CD8-positive, alpha-beta memory T cell (primary cell): ENCODE results near the gene GDPD3. TPM values are rescaled to one million over a fixed set of nuclear protein-coding genes. Genes with fewer than 3 reads are reported as not detected.
A peak's percentile ranks its signal among the peaks of the same experiment; 100 is the strongest.

Source experiments
- CTCF ChIA-PET: fragments of 350-600 bp; sonication (Branson Sonifier 250); formaldehyde crosslinking; loops from one replicate; lab custom pipeline; 2021; ENCODE audit warnings: antibody characterized with exemption; lab: Charles Lee
- POLR2A ChIA-PET: fragments of 350-600 bp; sonication (Branson Sonifier 250); formaldehyde crosslinking; loops from one replicate; lab custom pipeline; 2021; ENCODE audit warnings: antibody characterized with exemption; lab: Charles Lee
- DNase-seq, 5 donors: peaks; one replicate each; pipeline versions ENCODE4 v3.0.0 to v3.0.0-alpha.2; 2020 to 2022; ENCODE audit warnings: mixed read lengths in 1 of 5
- H3K27ac ChIP-seq: one replicate; pipeline ENCODE4 v1.7.0; 2013; ENCODE audit warnings: low read depth, mild to moderate bottlenecking, low read length, moderate library complexity
- H3K27me3 ChIP-seq: 2 replicates; pipeline ENCODE4 v1.7.0; 2013; ENCODE audit warnings: low read length, mild to moderate bottlenecking; ENCODE audit not compliant: insufficient read depth, poor library complexity, severe bottlenecking
- H3K36me3 ChIP-seq: 2 replicates; pipeline ENCODE4 v1.7.0; 2013; ENCODE audit warnings: mild to moderate bottlenecking, low read length, moderate library complexity; ENCODE audit not compliant: insufficient read depth
- H3K4me1 ChIP-seq: 2 replicates; pipeline ENCODE4 v1.7.0; 2013; ENCODE audit warnings: mild to moderate bottlenecking, low read length, moderate library complexity; ENCODE audit not compliant: insufficient read depth
- H3K4me3 ChIP-seq: 2 replicates; pipeline ENCODE4 v1.7.0; 2013; ENCODE audit warnings: mild to moderate bottlenecking, low read length
- H3K9me3 ChIP-seq: 2 replicates; pipeline ENCODE4 v1.7.0; 2013; ENCODE audit warnings: mild to moderate bottlenecking, low read length
- H3K27ac Mint-ChIP-seq, 8 donors: one replicate each; pipeline ENCODE4 v1.8.0; 2020 to 2021; ENCODE audit warnings: mixed read lengths in 8 of 8, mild to moderate bottlenecking in 6 of 8, inconsistent platforms in 3 of 8, moderate library complexity in 3 of 8
- H3K27me3 Mint-ChIP-seq, 2 donors: one replicate each; pipeline ENCODE4 v1.8.0; 2020 to 2021; ENCODE audit warnings: mixed read lengths in 2 of 2, mild to moderate bottlenecking in 1 of 2, moderate library complexity in 1 of 2
- H3K36me3 Mint-ChIP-seq, 3 donors: one replicate each; pipeline ENCODE4 v1.8.0; 2020 to 2021; ENCODE audit warnings: mixed read lengths in 3 of 3, inconsistent platforms in 1 of 3, mild to moderate bottlenecking in 1 of 3
- H3K4me1 Mint-ChIP-seq, 3 donors: one replicate each; pipeline ENCODE4 v1.8.0; 2020 to 2021; ENCODE audit warnings: mixed read lengths in 3 of 3, inconsistent platforms in 1 of 3, mild to moderate bottlenecking in 1 of 3
- H3K4me3 Mint-ChIP-seq, 7 donors: one replicate each; pipeline ENCODE4 v1.8.0; 2020 to 2021; ENCODE audit warnings: mixed read lengths in 7 of 7, mild to moderate bottlenecking in 6 of 7, moderate library complexity in 4 of 7, inconsistent platforms in 2 of 7
- H3K9me3 Mint-ChIP-seq, 5 donors: one replicate each; pipeline ENCODE4 v1.8.0; 2020 to 2022; ENCODE audit warnings: mixed read lengths in 5 of 5, mild to moderate bottlenecking in 3 of 5, moderate library complexity in 2 of 5, inconsistent platforms in 1 of 5
- polyA plus RNA-seq: library from polyadenylated mRNA; unstranded; fragments of 300-500 nt; fragmentation: Illumina TruSeq; gene quantifications from one replicate; pipeline ENCODE4 v1.2.3, GENCODE V29; 2021
- total RNA-seq, 2 experiments: library from RNA; stranded (reverse); gene quantifications; one replicate each; pipeline ENCODE4 v1.2.3, GENCODE V29; 2021

GDPD3 gene, protein sequence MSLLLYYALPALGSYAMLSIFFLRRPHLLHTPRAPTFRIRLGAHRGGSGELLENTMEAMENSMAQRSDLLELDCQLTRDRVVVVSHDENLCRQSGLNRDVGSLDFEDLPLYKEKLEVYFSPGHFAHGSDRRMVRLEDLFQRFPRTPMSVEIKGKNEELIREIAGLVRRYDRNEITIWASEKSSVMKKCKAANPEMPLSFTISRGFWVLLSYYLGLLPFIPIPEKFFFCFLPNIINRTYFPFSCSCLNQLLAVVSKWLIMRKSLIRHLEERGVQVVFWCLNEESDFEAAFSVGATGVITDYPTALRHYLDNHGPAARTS
- total RNA-seq (1 to 10 TPM; 4.7 to 5.3 TPM), polyA plus RNA-seq (not detected)

GRCh38 chr16:30113031-30113710 is at the start of gene GDPD3:
TSS of gene GDPD3 (minus strand) at chr16:30113537. CDS start at chr16:30113478, 59 bp downstream.
- H3K4me1 Mint-ChIP-seq = peaks cover 12 to 21% (median 12%) of the 10 kb centered on the region in 3 donors
- peak within 1 kb of the TSS in 3 of 8 donors; percentile 54 to 75 (median 74) for H3K27ac Mint-ChIP-seq
- Histone ChIP-seq H3K27me3 (no peaks in the 10 kb centered on the region), H3K36me3 (no peaks in the 10 kb centered on the region), H3K27ac (no peak within 1 kb of the TSS), H3K9me3 (no peaks in the 10 kb centered on the region), H3K4me3 (no peak within 1 kb of the TSS), H3K4me1 (peaks cover 19% of the 10 kb centered on the region)
- H3K36me3 Mint-ChIP-seq = peaks cover 3 to 55% (median 4%) of the 10 kb centered on the region in 3 donors
- H3K27me3 Mint-ChIP-seq = no peaks in the 10 kb centered on the region
- no peak within 1 kb of the TSS for H3K4me3 Mint-ChIP-seq
- CTCF ChIA-PET = interaction anchor here (0.9 to 4.6 kb wide), 7 partner anchors 11 to 296 kb away, joined by 3 to 22 read pairs (median 4); partner anchors contain the start of genes CORO1A and TBX6
- no peaks in the 10 kb centered on the region for H3K9me3 Mint-ChIP-seq
- DNase-seq = no peak
- POLR2A ChIA-PET = interaction anchor here (0.6 kb wide), 1 partner anchor 14 kb away, joined by 4 read pairs; no protein-coding TSS in a partner anchor

- H3K27ac Mint-ChIP-seq = no peak overlapping the region
- no peaks in the 10 kb centered on the region for H3K36me3 Mint-ChIP-seq
- Histone ChIP-seq H3K36me3 (no peaks in the 10 kb centered on the region), H3K27ac (no peak overlapping the region), H3K4me1 (no peaks in the 10 kb centered on the region), H3K4me3 (no peak overlapping the region), H3K9me3 (no peaks in the 10 kb centered on the region), H3K27me3 (no peaks in the 10 kb centered on the region)
- peaks cover 0 to 1% (median under 1%) of the 10 kb centered on the region in 3 donors for H3K4me1 Mint-ChIP-seq
- H3K4me3 Mint-ChIP-seq = no peak overlapping the region
- CTCF ChIA-PET = interaction anchor here (1.2 kb wide), 1 partner anchor 14 kb away, joined by 5 read pairs; no protein-coding TSS in a partner anchor
- POLR2A ChIA-PET = no interaction called here
- no peak for DNase-seq
- no peaks in the 10 kb centered on the region for H3K27me3 Mint-ChIP-seq
- H3K9me3 Mint-ChIP-seq = no peaks in the 10 kb centered on the region
These were observed 43.9 kb upstream of the GDPD3 start for GRCh38 chr16:30157214-30157613.

- DNase-seq = no peak
- Histone ChIP-seq H3K4me1 (no peaks in the 10 kb centered on the region), H3K9me3 (no peaks in the 10 kb centered on the region), H3K4me3 (no peak overlapping the region), H3K27me3 (no peaks in the 10 kb centered on the region), H3K36me3 (no peaks in the 10 kb centered on the region), H3K27ac (no peak overlapping the region)
- Mint-ChIP-seq H3K27ac (peak overlapping the region in 1 of 8 donors; percentile 81), H3K4me1 (no peaks in the 10 kb centered on the region), H3K9me3 (peaks cover 0 to 4% (median 0%) of the 10 kb centered on the region in 5 donors), H3K36me3 (no peaks in the 10 kb centered on the region), H3K27me3 (peaks cover 0 to 1% of the 10 kb centered on the region in 2 donors), H3K4me3 (no peak overlapping the region)
- ChIA-PET POLR2A (no interaction called here), CTCF (interaction anchor here (1.0 kb wide), 1 partner anchor 12 kb away, joined by 3 read pairs; no protein-coding TSS in a partner anchor)
These were observed 41.9 kb upstream of the GDPD3 start for GRCh38 chr16:30155188-30155587.

DNA sequence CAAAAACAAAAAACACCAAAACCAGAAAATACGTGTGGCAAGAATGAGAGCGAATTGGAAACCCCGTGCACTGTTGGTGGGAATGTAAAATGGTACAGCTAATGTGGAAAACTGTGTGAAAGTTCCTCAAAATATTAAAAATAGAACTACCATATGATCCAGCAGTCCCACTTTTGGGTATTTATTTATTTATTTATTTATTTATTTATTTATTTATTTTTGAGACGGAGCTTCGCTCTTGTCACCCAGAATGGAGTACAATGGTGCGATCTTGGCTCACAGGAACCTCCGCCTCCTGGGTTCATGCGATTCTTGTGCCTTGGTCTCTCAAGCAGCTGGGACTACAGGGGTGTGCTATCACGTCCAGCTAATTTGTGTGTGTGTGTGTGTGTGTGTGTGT is 39.2 kb upstream of the GDPD3 start:
- Histone ChIP-seq H3K4me1 (no peaks in the 10 kb centered on the region), H3K9me3 (no peaks in the 10 kb centered on the region), H3K36me3 (no peaks in the 10 kb centered on the region), H3K4me3 (no peak overlapping the region), H3K27ac (no peak overlapping the region), H3K27me3 (no peaks in the 10 kb centered on the region)
- H3K27me3 Mint-ChIP-seq = peaks cover 0 to 4% of the 10 kb centered on the region in 2 donors
- no peak overlapping the region for H3K27ac Mint-ChIP-seq
- no peak overlapping the region for H3K4me3 Mint-ChIP-seq
- no peak for DNase-seq
- no peaks in the 10 kb centered on the region for H3K4me1 Mint-ChIP-seq
- CTCF ChIA-PET = interaction anchor here (1.2 to 1.5 kb wide), 2 partner anchors 33 to 254 kb away, joined by 3 to 4 read pairs; no protein-coding TSS in a partner anchor
- POLR2A ChIA-PET = no interaction called here
- H3K36me3 Mint-ChIP-seq = peaks cover 0 to 6% (median 2%) of the 10 kb centered on the region in 3 donors
- peaks cover 4 to 19% (median 12%) of the 10 kb centered on the region in 5 donors for H3K9me3 Mint-ChIP-seq

DNA sequence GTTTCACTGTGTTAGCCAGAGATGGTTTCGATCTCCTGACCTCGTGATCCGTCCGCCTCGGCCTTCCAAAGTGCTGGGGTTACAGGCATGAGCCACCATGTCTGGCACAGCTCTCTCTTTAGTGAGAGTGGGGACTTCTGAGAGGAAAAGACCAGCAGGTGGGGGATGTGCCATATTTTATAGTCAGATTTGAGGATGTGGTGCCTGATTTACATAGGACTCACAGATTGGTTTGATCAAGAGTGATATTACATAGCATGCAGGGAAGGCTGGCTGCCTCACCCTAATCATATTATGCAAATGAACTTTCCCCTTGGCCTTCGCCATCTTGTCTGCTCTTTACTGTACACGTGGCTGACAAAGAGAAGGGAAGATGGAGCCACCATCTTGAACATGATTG is 37.8 kb upstream of the GDPD3 start:
- no peaks in the 10 kb centered on the region for H3K27me3 ChIP-seq
- Mint-ChIP-seq H3K4me3 (no peak overlapping the region), H3K27me3 (peaks cover 0 to 4% of the 10 kb centered on the region in 2 donors), H3K27ac (no peak overlapping the region), H3K9me3 (peaks cover 4 to 19% (median 12%) of the 10 kb centered on the region in 5 donors), H3K4me1 (no peaks in the 10 kb centered on the region), H3K36me3 (peaks cover 0 to 6% (median 2%) of the 10 kb centered on the region in 3 donors)
- DNase-seq = no peak
- no peaks in the 10 kb centered on the region for H3K4me1 ChIP-seq
- no peak overlapping the region for H3K27ac ChIP-seq
- no peak overlapping the region for H3K4me3 ChIP-seq
- CTCF ChIA-PET = interaction anchor here (1.2 kb wide), 1 partner anchor 8 kb away, joined by 3 read pairs; no protein-coding TSS in a partner anchor
- H3K36me3 ChIP-seq = no peaks in the 10 kb centered on the region
- no peaks in the 10 kb centered on the region for H3K9me3 ChIP-seq
- POLR2A ChIA-PET = no interaction called here

GRCh38 chr16:30149250-30149930 is 36.1 kb upstream of the GDPD3 start:
- H3K4me3 Mint-ChIP-seq = no peak overlapping the region

DNA sequence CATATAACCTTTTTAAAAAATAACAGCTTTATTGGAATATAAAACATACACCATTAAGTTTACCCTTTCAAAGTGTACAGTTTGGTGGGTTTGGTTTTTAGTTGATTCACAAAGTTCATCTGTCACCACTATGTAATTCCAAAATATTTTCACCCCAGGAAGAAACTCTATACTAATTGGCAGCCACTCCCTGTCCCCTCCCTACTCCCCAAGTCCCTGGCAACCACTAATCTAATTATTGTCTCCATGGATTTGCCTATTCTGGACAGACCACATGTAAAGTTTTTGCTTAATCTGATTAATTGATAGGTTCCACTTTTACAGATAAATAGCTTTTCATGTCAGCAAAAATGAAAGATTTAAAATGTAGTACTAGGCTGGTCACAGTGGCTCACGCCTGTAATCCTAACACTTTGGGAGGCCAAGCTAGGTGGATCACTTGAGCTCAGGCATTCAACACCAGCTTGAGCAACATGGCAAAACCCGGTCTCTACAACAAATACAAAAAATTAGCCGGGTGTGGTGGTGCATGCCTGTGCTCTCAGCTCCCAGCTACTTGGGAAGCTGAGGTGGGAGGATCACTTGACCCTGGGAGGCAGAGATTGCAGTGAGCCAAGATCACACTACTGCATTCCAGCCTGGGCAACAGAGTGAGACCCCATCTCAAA is 34.6 kb upstream of the GDPD3 start:
- H3K4me3 ChIP-seq = no peak overlapping the region
- Mint-ChIP-seq H3K4me1 (peaks cover 8 to 11% (median 9%) of the 10 kb centered on the region in 3 donors), H3K9me3 (peaks cover 4 to 19% (median 12%) of the 10 kb centered on the region in 5 donors), H3K4me3 (no peak overlapping the region), H3K27ac (no peak overlapping the region), H3K36me3 (peaks cover 0 to 6% (median 2%) of the 10 kb centered on the region in 3 donors), H3K27me3 (peaks cover 0 to 4% of the 10 kb centered on the region in 2 donors)
- peaks cover 5% of the 10 kb centered on the region for H3K4me1 ChIP-seq
- CTCF ChIA-PET = interaction anchor here (0.9 to 1.5 kb wide), 2 partner anchors 36 to 56 kb away, joined by 3 to 4 read pairs; partner anchors contain the start of genes CORO1A and TBX6
- no peaks in the 10 kb centered on the region for H3K27me3 ChIP-seq
- H3K9me3 ChIP-seq = no peaks in the 10 kb centered on the region
- no peak for DNase-seq
- no peak overlapping the region for H3K27ac ChIP-seq
- POLR2A ChIA-PET = no interaction called here
- H3K36me3 ChIP-seq = no peaks in the 10 kb centered on the region

More at GRCh38 chr16:30149250-30149930, 36.1 kb upstream of the GDPD3 start:
- POLR2A ChIA-PET = no interaction called here
- CTCF ChIA-PET = interaction anchor here (0.9 kb wide), 1 partner anchor 31 kb away, joined by 3 read pairs; no protein-coding TSS in a partner anchor
- Mint-ChIP-seq H3K4me1 (peaks cover 2 to 5% (median 4%) of the 10 kb centered on the region in 3 donors), H3K36me3 (peaks cover 0 to 6% (median 2%) of the 10 kb centered on the region in 3 donors), H3K9me3 (peaks cover 4 to 19% (median 12%) of the 10 kb centered on the region in 5 donors), H3K27ac (no peak overlapping the region), H3K27me3 (peaks cover 0 to 4% of the 10 kb centered on the region in 2 donors)
- H3K9me3 ChIP-seq = no peaks in the 10 kb centered on the region
- no peaks in the 10 kb centered on the region for H3K4me1 ChIP-seq
- H3K27ac ChIP-seq = no peak overlapping the region
- H3K4me3 ChIP-seq = no peak overlapping the region
- no peaks in the 10 kb centered on the region for H3K27me3 ChIP-seq
- no peaks in the 10 kb centered on the region for H3K36me3 ChIP-seq
- DNase-seq = no peak
